ENCODE results near the gene NISCH. TPM values are rescaled to one million over a fixed set of nuclear protein-coding genes. Genes with fewer than 3 reads are reported as not detected.

The NISCH gene
- polyA plus RNA-seq, 2 of the 4 experiments (the other 2 are of a cell fraction), result 17.3 to 18.2 TPM

DNA sequence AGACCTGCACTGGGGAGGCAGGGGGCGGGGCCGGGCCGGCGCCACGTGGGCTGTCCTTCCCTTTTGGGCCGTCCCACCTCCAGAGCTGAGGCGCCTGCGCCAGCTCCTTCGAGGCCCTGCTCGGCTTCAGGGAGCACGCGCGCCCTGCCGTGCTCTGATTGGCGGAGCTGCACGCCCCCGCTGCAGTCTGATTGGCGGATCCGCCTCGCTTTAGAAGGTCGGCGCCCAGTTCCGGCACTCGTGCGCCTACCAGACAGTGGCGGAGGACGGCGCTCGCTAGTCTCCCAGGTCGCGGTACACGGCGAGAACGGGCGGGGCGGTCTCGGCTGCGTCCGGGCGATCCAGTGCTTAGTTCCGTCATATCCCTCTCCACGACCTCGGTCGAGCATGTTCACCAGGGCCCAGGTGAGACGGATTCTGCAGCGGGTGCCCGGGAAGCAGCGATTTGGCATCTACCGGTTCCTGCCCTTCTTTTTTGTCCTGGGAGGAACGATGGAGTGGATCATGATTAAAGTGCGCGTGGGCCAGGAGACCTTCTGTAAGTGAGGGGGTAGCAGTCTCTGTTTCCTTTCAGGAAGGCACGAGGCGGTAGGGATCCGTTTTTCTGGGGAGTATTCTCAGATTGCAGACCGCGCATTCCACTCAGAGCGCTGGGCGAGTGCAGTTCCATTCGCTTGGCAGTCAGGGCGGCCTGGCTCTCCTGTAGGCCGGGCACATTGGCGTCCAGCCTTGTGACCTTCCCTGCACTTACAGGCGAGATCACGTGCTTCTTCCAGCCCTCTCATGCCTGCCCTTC lies 81.2 kb downstream of the NISCH start, which contains the start of gene UQCC5 (continued):
- TF ChIP-seq MYC (IDR thresholded peaks at IDR 0.05; ENCODE audit: borderline replicate concordance, low read length) (peak; percentile 53), FOSB (CRISPR knock-in tag; IDR thresholded peaks at IDR 0.05) (no peak), JUNB (IDR thresholded peaks at IDR 0.05) (no peak), SREBF2 (IDR thresholded peaks at IDR 0.05) (no peak), ZC3H11A (IDR thresholded peaks at IDR 0.05) (no peak), EHMT2 (IDR thresholded peaks at IDR 0.05; ENCODE audit: low read depth) (no peak), NPAS2 (CRISPR knock-in tag; IDR thresholded peaks at IDR 0.05; ENCODE audit: borderline replicate concordance) (no peak), BHLHE40 (IDR thresholded peaks at IDR 0.05; ENCODE audit: low read depth, low read length) (no peak), RAD21 (conservative IDR thresholded peaks at IDR 0.05 in 1 of 2, IDR thresholded peaks at IDR 0.05 in 1 of 2) (no peak), POLR2A (IDR thresholded peaks at IDR 0.05; ENCODE audit: low read length) (peak; percentile 95), CBX2 (IDR thresholded peaks at IDR 0.05; ENCODE audit: borderline replicate concordance, low read depth) (no peak), HOXA7 (CRISPR knock-in tag; IDR thresholded peaks at IDR 0.05) (no peak), SMC3 (IDR thresholded peaks at IDR 0.05) (no peak), TFCP2L1 (CRISPR knock-in tag; IDR thresholded peaks at IDR 0.05) (no peak), HEYL (CRISPR knock-in tag; IDR thresholded peaks at IDR 0.05) (no peak), POLR2AphosphoS2 (conservative IDR thresholded peaks at IDR 0.05; ENCODE audit: low read length) (no peak), CHD2 (IDR thresholded peaks at IDR 0.05; ENCODE audit: low read length, partially characterized antibody) (peak; percentile 60), RCOR1 (IDR thresholded peaks at IDR 0.05; ENCODE audit: low read depth, low read length) (no peak), HDAC2 (IDR thresholded peaks at IDR 0.05) (no peak), ZSCAN20 (CRISPR knock-in tag; IDR thresholded peaks at IDR 0.05) (no peak), RFX5 (IDR thresholded peaks at IDR 0.05) (peak; percentile 26; the same call in 1 of the 2 replicates), CBX8 (IDR thresholded peaks at IDR 0.05) (no peak), ZFP36 (IDR thresholded peaks at IDR 0.05; ENCODE audit: borderline replicate concordance, partially characterized antibody) (no peak), RARB (CRISPR knock-in tag; IDR thresholded peaks at IDR 0.05) (no peak), MAFK (IDR thresholded peaks at IDR 0.05; ENCODE audit: partially characterized antibody) (no peak)
- TF ChIP-seq, protein P1, sequence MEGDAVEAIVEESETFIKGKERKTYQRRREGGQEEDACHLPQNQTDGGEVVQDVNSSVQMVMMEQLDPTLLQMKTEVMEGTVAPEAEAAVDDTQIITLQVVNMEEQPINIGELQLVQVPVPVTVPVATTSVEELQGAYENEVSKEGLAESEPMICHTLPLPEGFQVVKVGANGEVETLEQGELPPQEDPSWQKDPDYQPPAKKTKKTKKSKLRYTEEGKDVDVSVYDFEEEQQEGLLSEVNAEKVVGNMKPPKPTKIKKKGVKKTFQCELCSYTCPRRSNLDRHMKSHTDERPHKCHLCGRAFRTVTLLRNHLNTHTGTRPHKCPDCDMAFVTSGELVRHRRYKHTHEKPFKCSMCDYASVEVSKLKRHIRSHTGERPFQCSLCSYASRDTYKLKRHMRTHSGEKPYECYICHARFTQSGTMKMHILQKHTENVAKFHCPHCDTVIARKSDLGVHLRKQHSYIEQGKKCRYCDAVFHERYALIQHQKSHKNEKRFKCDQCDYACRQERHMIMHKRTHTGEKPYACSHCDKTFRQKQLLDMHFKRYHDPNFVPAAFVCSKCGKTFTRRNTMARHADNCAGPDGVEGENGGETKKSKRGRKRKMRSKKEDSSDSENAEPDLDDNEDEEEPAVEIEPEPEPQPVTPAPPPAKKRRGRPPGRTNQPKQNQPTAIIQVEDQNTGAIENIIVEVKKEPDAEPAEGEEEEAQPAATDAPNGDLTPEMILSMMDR (IDR thresholded peaks at IDR 0.05), result no peak
- TF ChIP-seq, protein P2, sequence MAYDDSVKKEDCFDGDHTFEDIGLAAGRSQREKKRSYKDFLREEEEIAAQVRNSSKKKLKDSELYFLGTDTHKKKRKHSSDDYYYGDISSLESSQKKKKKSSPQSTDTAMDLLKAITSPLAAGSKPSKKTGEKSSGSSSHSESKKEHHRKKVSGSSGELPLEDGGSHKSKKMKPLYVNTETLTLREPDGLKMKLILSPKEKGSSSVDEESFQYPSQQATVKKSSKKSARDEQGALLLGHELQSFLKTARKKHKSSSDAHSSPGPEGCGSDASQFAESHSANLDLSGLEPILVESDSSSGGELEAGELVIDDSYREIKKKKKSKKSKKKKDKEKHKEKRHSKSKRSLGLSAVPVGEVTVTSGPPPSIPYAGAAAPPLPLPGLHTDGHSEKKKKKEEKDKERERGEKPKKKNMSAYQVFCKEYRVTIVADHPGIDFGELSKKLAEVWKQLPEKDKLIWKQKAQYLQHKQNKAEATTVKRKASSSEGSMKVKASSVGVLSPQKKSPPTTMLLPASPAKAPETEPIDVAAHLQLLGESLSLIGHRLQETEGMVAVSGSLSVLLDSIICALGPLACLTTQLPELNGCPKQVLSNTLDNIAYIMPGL (CRISPR knock-in tag; IDR thresholded peaks at IDR 0.05; ENCODE audit: borderline replicate concordance), result no peak
- TF ChIP-seq, protein P3, sequence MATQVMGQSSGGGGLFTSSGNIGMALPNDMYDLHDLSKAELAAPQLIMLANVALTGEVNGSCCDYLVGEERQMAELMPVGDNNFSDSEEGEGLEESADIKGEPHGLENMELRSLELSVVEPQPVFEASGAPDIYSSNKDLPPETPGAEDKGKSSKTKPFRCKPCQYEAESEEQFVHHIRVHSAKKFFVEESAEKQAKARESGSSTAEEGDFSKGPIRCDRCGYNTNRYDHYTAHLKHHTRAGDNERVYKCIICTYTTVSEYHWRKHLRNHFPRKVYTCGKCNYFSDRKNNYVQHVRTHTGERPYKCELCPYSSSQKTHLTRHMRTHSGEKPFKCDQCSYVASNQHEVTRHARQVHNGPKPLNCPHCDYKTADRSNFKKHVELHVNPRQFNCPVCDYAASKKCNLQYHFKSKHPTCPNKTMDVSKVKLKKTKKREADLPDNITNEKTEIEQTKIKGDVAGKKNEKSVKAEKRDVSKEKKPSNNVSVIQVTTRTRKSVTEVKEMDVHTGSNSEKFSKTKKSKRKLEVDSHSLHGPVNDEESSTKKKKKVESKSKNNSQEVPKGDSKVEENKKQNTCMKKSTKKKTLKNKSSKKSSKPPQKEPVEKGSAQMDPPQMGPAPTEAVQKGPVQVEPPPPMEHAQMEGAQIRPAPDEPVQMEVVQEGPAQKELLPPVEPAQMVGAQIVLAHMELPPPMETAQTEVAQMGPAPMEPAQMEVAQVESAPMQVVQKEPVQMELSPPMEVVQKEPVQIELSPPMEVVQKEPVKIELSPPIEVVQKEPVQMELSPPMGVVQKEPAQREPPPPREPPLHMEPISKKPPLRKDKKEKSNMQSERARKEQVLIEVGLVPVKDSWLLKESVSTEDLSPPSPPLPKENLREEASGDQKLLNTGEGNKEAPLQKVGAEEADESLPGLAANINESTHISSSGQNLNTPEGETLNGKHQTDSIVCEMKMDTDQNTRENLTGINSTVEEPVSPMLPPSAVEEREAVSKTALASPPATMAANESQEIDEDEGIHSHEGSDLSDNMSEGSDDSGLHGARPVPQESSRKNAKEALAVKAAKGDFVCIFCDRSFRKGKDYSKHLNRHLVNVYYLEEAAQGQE (IDR thresholded peaks at IDR 0.05), result peak; percentile 65
- TF ChIP-seq, protein P4, sequence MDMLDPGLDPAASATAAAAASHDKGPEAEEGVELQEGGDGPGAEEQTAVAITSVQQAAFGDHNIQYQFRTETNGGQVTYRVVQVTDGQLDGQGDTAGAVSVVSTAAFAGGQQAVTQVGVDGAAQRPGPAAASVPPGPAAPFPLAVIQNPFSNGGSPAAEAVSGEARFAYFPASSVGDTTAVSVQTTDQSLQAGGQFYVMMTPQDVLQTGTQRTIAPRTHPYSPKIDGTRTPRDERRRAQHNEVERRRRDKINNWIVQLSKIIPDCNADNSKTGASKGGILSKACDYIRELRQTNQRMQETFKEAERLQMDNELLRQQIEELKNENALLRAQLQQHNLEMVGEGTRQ (IDR thresholded peaks at IDR 0.05), result peak; percentile 89
- TF ChIP-seq, protein P5, sequence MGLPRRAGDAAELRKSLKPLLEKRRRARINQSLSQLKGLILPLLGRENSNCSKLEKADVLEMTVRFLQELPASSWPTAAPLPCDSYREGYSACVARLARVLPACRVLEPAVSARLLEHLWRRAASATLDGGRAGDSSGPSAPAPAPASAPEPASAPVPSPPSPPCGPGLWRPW (IDR thresholded peaks at IDR 0.05), result no peak
- TF ChIP-seq, protein P6, sequence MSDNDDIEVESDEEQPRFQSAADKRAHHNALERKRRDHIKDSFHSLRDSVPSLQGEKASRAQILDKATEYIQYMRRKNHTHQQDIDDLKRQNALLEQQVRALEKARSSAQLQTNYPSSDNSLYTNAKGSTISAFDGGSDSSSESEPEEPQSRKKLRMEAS (IDR thresholded peaks at IDR 0.05), result peak; percentile 56; the same call in 1 of the 2 replicates
